IMR-90 (cell line): ENCODE data around the gene PTCD1. TPM values are rescaled to one million over a fixed set of nuclear protein-coding genes. Genes with fewer than 3 reads are reported as not detected.
A peak's percentile ranks its signal among the peaks of the same experiment; 100 is the strongest.

Experiments used
- FOS ChIP-seq: fragments of 150-350 bp; IDR thresholded peaks from 2 replicates; pipeline ENCODE4 v1.6.1; 2016; ENCODE audit warnings: low read depth, low read length
- MAFK ChIP-seq: IDR thresholded peaks from 2 replicates; pipeline ENCODE4 v1.6.1; 2012; ENCODE audit warnings: low read depth, low read length, improper control_type of control experiment
- polyA plus RNA-seq, 3 experiments: library from polyadenylated mRNA; depleted of rRNA; stranded (reverse); fragments of >200 nt; gene quantifications; 2 replicates each; pipeline ENCODE4 v1.2.3, GENCODE V29; 2012; ENCODE audit warnings: low replicate concordance in 1 of 3
- total RNA-seq: library from RNA; depleted of rRNA; stranded (reverse); fragments of >200 nt; gene quantifications from 2 replicates; pipeline ENCODE4 v1.2.3, GENCODE V29; 2012
- TF ChIP-seq, protein P1 (sequence below): fragments of 150-350 bp; IDR thresholded peaks from 2 replicates; pipeline ENCODE4 v1.6.1; 2016; ENCODE audit warnings: low read depth, mild to moderate bottlenecking, low read length, moderate library complexity, borderline replicate concordance

The PTCD1 gene
- total and polyA plus RNA-seq, 2 of the 4 experiments (the other 2 are of a cell fraction), result 2.2 to 4.0 TPM

- TF ChIP-seq, protein P1, sequence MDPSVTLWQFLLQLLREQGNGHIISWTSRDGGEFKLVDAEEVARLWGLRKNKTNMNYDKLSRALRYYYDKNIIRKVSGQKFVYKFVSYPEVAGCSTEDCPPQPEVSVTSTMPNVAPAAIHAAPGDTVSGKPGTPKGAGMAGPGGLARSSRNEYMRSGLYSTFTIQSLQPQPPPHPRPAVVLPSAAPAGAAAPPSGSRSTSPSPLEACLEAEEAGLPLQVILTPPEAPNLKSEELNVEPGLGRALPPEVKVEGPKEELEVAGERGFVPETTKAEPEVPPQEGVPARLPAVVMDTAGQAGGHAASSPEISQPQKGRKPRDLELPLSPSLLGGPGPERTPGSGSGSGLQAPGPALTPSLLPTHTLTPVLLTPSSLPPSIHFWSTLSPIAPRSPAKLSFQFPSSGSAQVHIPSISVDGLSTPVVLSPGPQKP, result peak; percentile 24; the same call in 1 of the 2 replicates
- TF ChIP-seq FOS, result peak; percentile 59; the same call in 1 of the 2 replicates
- no peak for TF ChIP-seq MAFK
Measured at GRCh38 chr7:99408379-99409191, 30.0 kb downstream of the PTCD1 start, which contains the start of the genes BUD31 and PDAP1 (continued).
